ENCODE results near the gene CFH. TPM values are rescaled to one million over a fixed set of nuclear protein-coding genes. Genes with fewer than 3 reads are reported as not detected.

The CFH gene
- total and polyA plus RNA-seq, 9 of the 15 experiments (the other 6 are each of a cell fraction or from before 2014, with no cell fraction given): 31.6 to 107 (median 48.3) TPM

- TF ChIP-seq MGA (IDR thresholded peaks at IDR 0.05) (no peak), NUFIP1 (IDR thresholded peaks at IDR 0.05; ENCODE audit: partially characterized antibody) (no peak), ARNT (IDR thresholded peaks at IDR 0.05) (no peak), KLF6 (CRISPR knock-in tag; IDR thresholded peaks at IDR 0.05; ENCODE audit: borderline replicate concordance) (no peak), ZNF140 (CRISPR knock-in tag; IDR thresholded peaks at IDR 0.05) (no peak)
Observed at GRCh38 chr1:196732526-196732925, 80.7 kb downstream of the CFH start (continued).

Data from K562 (cell line).